HG03039 (cell line): ENCODE measurements around the gene EPO.
"Not testable (repeated sequence)": the region's sequence is repeated elsewhere in the genome, so short reads cannot be mapped to it uniquely, and the experiment has no call there.

ENCODE experiments used
- ATAC-seq: cut with Tn5 transposase; IDR thresholded peaks from one replicate; pipeline ENCODE4 v1.9.1; 2021; ENCODE audit warnings: mild to moderate bottlenecking, moderate library complexity; ENCODE audit not compliant: unreplicated experiment

The EPO gene

DNA sequence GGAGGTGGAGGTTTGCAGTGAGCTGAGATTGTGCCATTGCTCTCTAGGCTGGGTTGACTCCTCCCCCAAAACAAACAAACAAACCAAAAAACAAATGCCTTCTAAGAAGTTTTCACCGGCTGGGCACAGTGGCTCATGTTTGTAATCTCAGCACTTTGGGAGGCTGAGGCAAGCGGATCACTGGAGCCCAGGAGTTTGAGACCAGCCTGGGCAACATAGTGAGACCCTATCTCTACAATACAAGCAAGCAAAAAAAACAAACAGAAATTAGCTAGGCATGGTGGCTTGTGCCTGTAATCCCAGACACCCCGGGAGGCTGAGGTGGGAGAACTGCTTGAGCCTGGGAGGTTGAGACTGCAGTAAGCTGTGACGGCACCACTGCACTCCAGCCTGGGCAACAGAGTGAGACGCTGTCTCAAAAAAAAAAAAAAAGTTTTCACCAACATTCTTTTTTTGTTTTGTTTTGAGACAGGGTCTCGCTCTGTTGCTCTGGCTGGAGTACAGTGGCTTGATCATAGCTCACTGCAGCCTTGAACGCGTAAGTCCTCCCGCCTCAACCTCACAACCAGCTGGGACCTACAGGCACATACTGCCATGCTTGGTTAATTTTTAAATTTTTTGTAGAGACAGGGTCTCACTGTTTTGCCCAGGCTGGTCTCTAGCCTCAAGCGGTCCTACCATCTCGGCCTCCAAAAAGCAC is 11.8 kb downstream of the EPO start:
- no peak for ATAC-seq

- no peak for ATAC-seq
Measured at GRCh38 chr7:100735730-100736129, 15.5 kb downstream of the EPO start.

DNA sequence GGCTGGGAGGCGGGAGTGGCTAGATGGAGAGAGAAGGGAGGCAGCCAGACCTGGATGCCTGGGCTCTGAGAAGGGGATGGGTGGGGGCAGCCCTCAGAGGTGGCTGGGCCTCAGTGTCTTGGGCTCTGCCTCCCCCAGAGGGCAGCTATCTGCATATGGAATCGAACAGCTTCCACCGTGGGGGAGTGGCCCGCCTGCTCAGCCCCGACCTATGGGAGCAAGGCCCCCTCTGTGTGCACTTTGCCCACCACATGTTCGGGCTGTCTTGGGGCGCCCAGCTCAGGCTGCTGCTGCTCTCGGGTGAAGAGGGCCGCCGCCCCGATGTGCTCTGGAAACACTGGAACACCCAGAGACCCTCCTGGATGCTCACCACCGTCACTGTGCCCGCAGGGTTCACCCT is 16.4 kb downstream of the EPO start:
- ATAC-seq = no peak

GRCh38 chr7:100739934-100740333 is 19.7 kb downstream of the EPO start:
- ATAC-seq = no peak

DNA sequence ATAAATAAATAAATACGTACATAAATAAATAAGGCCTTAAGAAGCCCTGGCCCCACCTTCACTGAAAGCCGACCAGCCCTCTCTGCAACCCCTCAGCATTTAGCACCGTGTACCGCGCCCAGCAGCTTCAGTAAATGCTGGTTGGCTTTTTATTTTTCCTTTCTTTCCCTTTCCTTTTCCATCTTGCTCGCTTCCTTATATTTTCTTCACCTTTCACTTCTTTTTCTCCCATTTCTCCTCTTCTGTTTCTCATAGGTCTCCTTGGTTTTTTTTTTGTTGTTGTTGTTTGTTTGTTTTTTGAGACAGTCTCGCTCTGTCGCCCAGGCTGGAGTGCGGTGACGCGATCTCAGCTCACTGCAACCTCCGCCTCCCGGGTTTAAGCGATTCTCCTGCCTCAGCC is 24.3 kb downstream of the EPO start:
- ATAC-seq = no peak

DNA sequence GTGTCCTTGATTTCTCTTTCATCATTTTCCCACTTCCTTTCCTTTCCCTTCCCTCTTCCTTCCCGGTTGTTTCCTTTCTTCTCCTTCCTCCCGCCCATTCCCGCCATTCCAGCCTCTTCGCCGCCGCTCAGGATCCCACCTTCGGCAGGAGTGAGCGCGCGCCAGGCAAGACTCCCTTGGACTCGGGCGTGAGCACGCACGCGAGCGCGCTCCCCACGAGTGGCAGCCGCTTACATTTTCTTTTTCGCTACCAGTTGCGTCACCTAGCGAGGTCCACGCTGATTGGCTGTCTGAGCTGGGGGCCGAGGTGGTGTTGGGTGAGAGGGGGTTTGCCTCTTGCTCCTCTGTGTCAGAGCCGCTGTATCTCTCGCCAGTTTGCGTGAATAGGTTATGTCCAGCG is 24.9 kb downstream of the EPO start:
- no peak for ATAC-seq

GRCh38 chr7:100752994-100753393 is 32.7 kb downstream of the EPO start:
- no peak for ATAC-seq

- ATAC-seq = no peak
Measured at GRCh38 chr7:100753750-100754149, 33.5 kb downstream of the EPO start.

DNA sequence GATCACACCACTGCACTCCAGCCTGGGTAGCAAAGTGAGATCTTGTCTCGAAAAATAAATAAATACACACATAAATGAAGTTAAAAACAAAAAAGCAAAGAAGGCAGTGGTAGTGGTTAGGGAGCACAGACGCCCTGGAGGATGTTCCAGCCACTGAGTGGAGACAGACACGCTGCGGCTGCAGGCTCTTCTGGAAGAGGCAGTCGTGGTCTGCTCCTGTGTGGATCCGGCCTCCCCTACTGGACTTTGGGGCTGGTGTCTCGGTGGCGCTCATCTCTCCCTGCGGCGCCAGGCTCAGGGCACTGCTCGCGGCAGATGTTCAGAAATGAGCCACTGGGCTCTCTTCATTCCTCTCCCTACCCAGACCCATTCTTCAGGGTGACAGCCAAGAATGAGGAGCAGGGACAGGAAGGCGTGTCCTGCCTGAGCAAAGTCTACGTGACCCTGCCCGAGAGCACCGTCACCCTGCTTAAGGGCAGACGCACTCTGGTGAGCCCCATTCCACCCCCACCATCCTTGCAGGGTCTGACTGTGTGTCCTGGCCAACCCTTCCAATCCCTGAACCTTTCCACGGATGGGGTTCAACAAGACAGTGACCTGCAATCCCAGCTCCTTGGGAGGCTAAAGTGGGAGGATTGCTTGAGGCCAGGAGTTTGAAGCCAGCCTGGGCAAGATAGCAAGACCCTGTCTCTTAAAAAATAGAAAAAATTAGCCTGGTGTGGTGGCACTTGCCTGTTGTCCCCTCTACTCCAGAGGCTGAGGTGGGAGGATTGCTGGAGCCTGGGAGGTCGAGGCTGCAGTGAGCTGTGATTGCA is 39.3 kb downstream of the EPO start:
- ATAC-seq = no peak

DNA sequence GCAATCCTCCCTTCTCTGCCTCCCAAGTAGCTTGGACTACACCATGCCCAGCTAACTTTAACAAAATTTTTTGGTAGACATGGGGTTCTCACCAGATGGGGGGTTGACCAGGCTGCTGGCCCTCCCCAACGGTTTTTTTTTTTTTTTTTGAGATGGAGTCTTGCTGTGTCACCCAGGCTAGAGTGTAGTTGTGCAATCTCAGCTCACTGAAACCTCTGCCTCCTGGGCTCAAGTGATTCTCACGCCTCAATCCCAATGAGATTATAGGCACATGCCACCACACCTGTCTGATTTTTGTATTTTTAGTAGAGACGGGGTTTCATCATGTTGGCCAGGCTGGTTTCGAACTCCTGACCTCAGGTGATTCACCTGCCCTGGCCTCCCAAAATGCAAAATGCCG is 42.6 kb downstream of the EPO start:
- ATAC-seq = not testable (repeated sequence)

- ATAC-seq = no peak
Measured at GRCh38 chr7:100763556-100764140, 43.4 kb downstream of the EPO start.

GRCh38 chr7:100764841-100765240 is 44.6 kb downstream of the EPO start:
- no peak for ATAC-seq

DNA sequence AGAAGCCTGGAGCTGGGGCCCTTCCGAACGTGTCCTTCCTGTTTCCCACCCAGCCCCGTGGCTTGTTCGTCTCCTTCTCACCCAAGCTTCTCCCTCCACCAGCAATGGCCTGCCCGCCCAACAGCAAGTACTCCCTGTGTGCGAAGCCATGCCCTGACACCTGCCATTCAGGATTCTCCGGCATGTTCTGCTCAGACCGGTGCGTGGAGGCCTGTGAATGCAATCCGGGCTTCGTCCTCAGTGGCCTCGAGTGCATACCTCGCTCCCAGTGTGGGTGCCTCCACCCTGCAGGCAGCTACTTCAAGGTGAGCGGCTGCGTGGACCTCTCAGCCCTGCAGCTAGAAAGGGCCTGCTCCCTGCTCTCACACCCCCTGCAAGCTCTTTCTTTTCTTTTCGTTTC is 45.0 kb downstream of the EPO start:
- ATAC-seq = no peak

GRCh38 chr7:100768784-100769183 is 48.5 kb downstream of the EPO start:
- ATAC-seq = no peak
